Measurements from ENCODE around the gene LCN15. TPM values are rescaled to one million over a fixed set of nuclear protein-coding genes. Genes with fewer than 3 reads are reported as not detected.

LCN15 gene
- total RNA-seq, 1 donor from 2014 or later = not detected

- Histone ChIP-seq H3K4me1 (ENCODE audit: insufficient read depth, low read length) (peaks cover 25% of the 10 kb centered on the region), H3K4me2 (ENCODE audit: low read length) (peak overlapping the region; percentile 97), H3K79me2 (ENCODE audit: insufficient read depth, low read length) (peaks cover 79% of the 10 kb centered on the region), H3K9ac (ENCODE audit: low read length) (peak overlapping the region; percentile 90), H2AFZ (ENCODE audit: low read depth, low read length) (peak overlapping the region; percentile 92), H4K20me1 (ENCODE audit: insufficient read depth, low read length) (peaks cover 65% of the 10 kb centered on the region), H3K36me3 (ENCODE audit: insufficient read depth, low read length) (peaks cover 22% of the 10 kb centered on the region), H3K27me3 (ENCODE audit: insufficient read depth, low read length) (no peaks in the 10 kb centered on the region), H3K9me3 (ENCODE audit: insufficient read depth, low read depth, low read length) (no peaks in the 10 kb centered on the region), H3K4me3 (ENCODE audit: insufficient read depth, low read depth, low read length) (peak overlapping the region; percentile 91), H3K27ac (ENCODE audit: low read depth, low read length) (peak overlapping the region; percentile 50)
- H3K36me3 Mint-ChIP-seq (ENCODE audit: low read depth, unreplicated experiment) = peaks cover 5% of the 10 kb centered on the region
- H3K27ac Mint-ChIP-seq (ENCODE audit: unreplicated experiment) = no peak overlapping the region
- no peaks in the 10 kb centered on the region for H3K9me3 Mint-ChIP-seq (ENCODE audit: unreplicated experiment)
- no peaks in the 10 kb centered on the region for H3K27me3 Mint-ChIP-seq (ENCODE audit: low read depth, unreplicated experiment)
- no peak overlapping the region for H3K4me3 Mint-ChIP-seq (ENCODE audit: unreplicated experiment)
- peaks cover 15% of the 10 kb centered on the region for H3K4me1 Mint-ChIP-seq (ENCODE audit: low read depth, unreplicated experiment)
- TF ChIP-seq, protein P1, sequence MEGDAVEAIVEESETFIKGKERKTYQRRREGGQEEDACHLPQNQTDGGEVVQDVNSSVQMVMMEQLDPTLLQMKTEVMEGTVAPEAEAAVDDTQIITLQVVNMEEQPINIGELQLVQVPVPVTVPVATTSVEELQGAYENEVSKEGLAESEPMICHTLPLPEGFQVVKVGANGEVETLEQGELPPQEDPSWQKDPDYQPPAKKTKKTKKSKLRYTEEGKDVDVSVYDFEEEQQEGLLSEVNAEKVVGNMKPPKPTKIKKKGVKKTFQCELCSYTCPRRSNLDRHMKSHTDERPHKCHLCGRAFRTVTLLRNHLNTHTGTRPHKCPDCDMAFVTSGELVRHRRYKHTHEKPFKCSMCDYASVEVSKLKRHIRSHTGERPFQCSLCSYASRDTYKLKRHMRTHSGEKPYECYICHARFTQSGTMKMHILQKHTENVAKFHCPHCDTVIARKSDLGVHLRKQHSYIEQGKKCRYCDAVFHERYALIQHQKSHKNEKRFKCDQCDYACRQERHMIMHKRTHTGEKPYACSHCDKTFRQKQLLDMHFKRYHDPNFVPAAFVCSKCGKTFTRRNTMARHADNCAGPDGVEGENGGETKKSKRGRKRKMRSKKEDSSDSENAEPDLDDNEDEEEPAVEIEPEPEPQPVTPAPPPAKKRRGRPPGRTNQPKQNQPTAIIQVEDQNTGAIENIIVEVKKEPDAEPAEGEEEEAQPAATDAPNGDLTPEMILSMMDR (IDR thresholded peaks at IDR 0.05; ENCODE audit: insufficient read depth, low read depth, low read length) = peak; percentile 32
- TF ChIP-seq EZH2 (IDR thresholded peaks at IDR 0.05; ENCODE audit: insufficient read depth, low read length) = no peak
- no peak for FAIRE-seq
- peak; percentile 72 for DNase-seq (ENCODE audit: low read depth)
These were observed 36.2 kb downstream of the LCN15 start for GRCh38 chr9:136728080-136728547.

DNA sequence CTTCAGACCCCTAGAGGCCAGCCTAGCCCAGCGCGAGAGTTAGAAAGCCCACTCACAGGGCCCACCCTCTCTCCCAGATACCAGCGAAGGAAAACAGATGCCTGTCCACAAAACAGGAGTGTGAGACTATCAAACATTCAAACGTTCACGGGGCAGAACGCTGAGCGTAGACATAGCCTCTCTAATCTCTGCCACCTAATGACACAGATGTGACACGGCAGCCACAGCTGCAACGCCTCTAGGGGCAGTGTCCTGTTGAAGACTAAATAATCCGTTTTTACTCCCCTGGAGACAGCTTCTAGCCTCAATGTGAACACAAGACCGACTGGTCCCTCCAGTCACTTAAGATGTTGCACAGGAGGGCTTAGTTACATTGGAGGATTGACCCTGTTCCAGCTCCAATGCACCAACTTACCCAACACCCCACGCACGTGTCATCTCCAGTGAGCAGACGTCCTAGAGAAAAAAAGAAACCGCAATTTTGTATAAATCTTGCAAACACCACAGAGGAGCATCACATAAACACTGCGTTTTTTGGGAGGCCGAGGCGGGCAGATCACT is 37.6 kb downstream of the LCN15 start:
- peak overlapping the region; percentile 97 for H3K4me3 Mint-ChIP-seq (ENCODE audit: unreplicated experiment)
- H3K4me2 ChIP-seq (ENCODE audit: low read length) = peak overlapping the region; percentile 97
- peaks cover 22% of the 10 kb centered on the region for H3K36me3 ChIP-seq (ENCODE audit: insufficient read depth, low read length)
- peaks cover 79% of the 10 kb centered on the region for H3K79me2 ChIP-seq (ENCODE audit: insufficient read depth, low read length)
- H3K27ac Mint-ChIP-seq (ENCODE audit: unreplicated experiment) = peak overlapping the region; percentile 72
- TF ChIP-seq, protein P1 (IDR thresholded peaks at IDR 0.05; ENCODE audit: insufficient read depth, low read depth, low read length) = peak; percentile 45
- TF ChIP-seq EZH2 (IDR thresholded peaks at IDR 0.05; ENCODE audit: insufficient read depth, low read length) = no peak
- peaks cover 31% of the 10 kb centered on the region for H3K4me1 ChIP-seq (ENCODE audit: insufficient read depth, low read length)
- H3K9me3 Mint-ChIP-seq (ENCODE audit: unreplicated experiment) = no peaks in the 10 kb centered on the region
- peak overlapping the region; percentile 91 for H3K4me3 ChIP-seq (ENCODE audit: insufficient read depth, low read depth, low read length)
- H3K27ac ChIP-seq (ENCODE audit: low read depth, low read length) = peak overlapping the region; percentile 27
- DNase-seq (ENCODE audit: low read depth) (no peak), FAIRE-seq (no peak)
- peaks cover 15% of the 10 kb centered on the region for H3K4me1 Mint-ChIP-seq (ENCODE audit: low read depth, unreplicated experiment)
- H2AFZ ChIP-seq (ENCODE audit: low read depth, low read length) = no peak overlapping the region
- peaks cover 4% of the 10 kb centered on the region for H3K36me3 Mint-ChIP-seq (ENCODE audit: low read depth, unreplicated experiment)
- H4K20me1 ChIP-seq (ENCODE audit: insufficient read depth, low read length) = peaks cover 78% of the 10 kb centered on the region
- peak overlapping the region; percentile 90 for H3K9ac ChIP-seq (ENCODE audit: low read length)
- no peaks in the 10 kb centered on the region for H3K9me3 ChIP-seq (ENCODE audit: insufficient read depth, low read depth, low read length)
- no peaks in the 10 kb centered on the region for H3K27me3 ChIP-seq (ENCODE audit: insufficient read depth, low read length)
- H3K27me3 Mint-ChIP-seq (ENCODE audit: low read depth, unreplicated experiment) = no peaks in the 10 kb centered on the region

GRCh38 chr9:136726118-136726517 is 38.2 kb downstream of the LCN15 start:
- Histone ChIP-seq H3K9me3 (ENCODE audit: insufficient read depth, low read depth, low read length) (no peaks in the 10 kb centered on the region), H3K27ac (ENCODE audit: low read depth, low read length) (peak overlapping the region; percentile 27), H3K4me3 (ENCODE audit: insufficient read depth, low read depth, low read length) (peak overlapping the region; percentile 91), H3K36me3 (ENCODE audit: insufficient read depth, low read length) (peaks cover 22% of the 10 kb centered on the region), H3K4me1 (ENCODE audit: insufficient read depth, low read length) (peaks cover 37% of the 10 kb centered on the region), H3K4me2 (ENCODE audit: low read length) (peak overlapping the region; percentile 97), H3K79me2 (ENCODE audit: insufficient read depth, low read length) (peaks cover 75% of the 10 kb centered on the region), H4K20me1 (ENCODE audit: insufficient read depth, low read length) (peaks cover 81% of the 10 kb centered on the region), H3K9ac (ENCODE audit: low read length) (peak overlapping the region; percentile 90), H2AFZ (ENCODE audit: low read depth, low read length) (no peak overlapping the region), H3K27me3 (ENCODE audit: insufficient read depth, low read length) (no peaks in the 10 kb centered on the region)
- DNase-seq (ENCODE audit: low read depth) (no peak), FAIRE-seq (no peak)
- H3K36me3 Mint-ChIP-seq (ENCODE audit: low read depth, unreplicated experiment) = peaks cover 7% of the 10 kb centered on the region
- no peaks in the 10 kb centered on the region for H3K9me3 Mint-ChIP-seq (ENCODE audit: unreplicated experiment)
- no peak for TF ChIP-seq EZH2 (IDR thresholded peaks at IDR 0.05; ENCODE audit: insufficient read depth, low read length)
- TF ChIP-seq, protein P1 (IDR thresholded peaks at IDR 0.05; ENCODE audit: insufficient read depth, low read depth, low read length) = no peak
- peak overlapping the region; percentile 97 for H3K4me3 Mint-ChIP-seq (ENCODE audit: unreplicated experiment)
- H3K27ac Mint-ChIP-seq (ENCODE audit: unreplicated experiment) = peak overlapping the region; percentile 72
- peaks cover 15% of the 10 kb centered on the region for H3K4me1 Mint-ChIP-seq (ENCODE audit: low read depth, unreplicated experiment)
- H3K27me3 Mint-ChIP-seq (ENCODE audit: low read depth, unreplicated experiment) = no peaks in the 10 kb centered on the region

Measured in astrocyte (in vitro differentiated cells and primary cell).